Activated T-cell treated with anti-CD3 and anti-CD28 coated beads, Interleukin-2, amount 50 U/mL, for 4 hours (primary cell): ENCODE measurements around the gene RASSF3. TPM values are rescaled to one million over a fixed set of nuclear protein-coding genes. Genes with fewer than 3 reads are reported as not detected.
A peak's percentile ranks its signal among the peaks of the same experiment; 100 is the strongest.

ENCODE experiments used
- ATAC-seq, 2 donors: fragments of 200-7000 bp; cut with Tn5 transposase; one replicate each; pipeline ENCODE4 v1.10.0; 2021
- DNase-seq: peaks from one replicate; pipeline ENCODE4 v3.0.0-alpha.2; 2020
- H3K27me3 Mint-ChIP-seq: one replicate; pipeline ENCODE4 v1.8.0; 2021; ENCODE audit warnings: low read depth, mixed read lengths
- H3K36me3 Mint-ChIP-seq: one replicate; pipeline ENCODE4 v1.8.0; 2022; ENCODE audit warnings: mixed read lengths; ENCODE audit not compliant: insufficient read depth
- H3K4me1 Mint-ChIP-seq: one replicate; pipeline ENCODE4 v1.8.0; 2021; ENCODE audit warnings: low read depth, mixed read lengths
- H3K4me3 Mint-ChIP-seq: one replicate; pipeline ENCODE4 v1.8.0; 2021; ENCODE audit warnings: mild to moderate bottlenecking, moderate library complexity, mixed read lengths
- H3K9me3 Mint-ChIP-seq: one replicate; pipeline ENCODE4 v1.8.0; 2021; ENCODE audit warnings: mixed read lengths
- total RNA-seq, 3 donors: library from RNA; stranded (reverse); gene quantifications; one replicate each; pipeline ENCODE4 v1.2.1, GENCODE V29; 2021

The RASSF3 gene
- total RNA-seq, 3 donors from 2014 or later: 44.2 to 47.6 (median 46.2) TPM

- Mint-ChIP-seq H3K9me3 (no peaks in the 10 kb centered on the region), H3K4me1 (peaks cover 27% of the 10 kb centered on the region), H3K4me3 (no peak overlapping the region), H3K27me3 (no peaks in the 10 kb centered on the region), H3K36me3 (peaks cover 42% of the 10 kb centered on the region)
- DNase-seq (no peak), ATAC-seq (no peak)
Observed at GRCh38 chr12:64716371-64716770, 106.1 kb downstream of the RASSF3 start.

- H3K9me3 Mint-ChIP-seq: no peaks in the 10 kb centered on the region
- DNase-seq: no peak
- H3K27me3 Mint-ChIP-seq: no peaks in the 10 kb centered on the region
- H3K4me1 Mint-ChIP-seq: peaks cover 27% of the 10 kb centered on the region
- ATAC-seq: no peak
- no peak overlapping the region for H3K4me3 Mint-ChIP-seq
- peaks cover 45% of the 10 kb centered on the region for H3K36me3 Mint-ChIP-seq
Observed at GRCh38 chr12:64716839-64717455, 106.7 kb downstream of the RASSF3 start.

- Mint-ChIP-seq H3K4me3 (no peak overlapping the region), H3K27me3 (no peaks in the 10 kb centered on the region), H3K36me3 (peaks cover 50% of the 10 kb centered on the region), H3K4me1 (peaks cover 28% of the 10 kb centered on the region), H3K9me3 (no peaks in the 10 kb centered on the region)
- DNase-seq (no peak), ATAC-seq (no peak)
Observed at GRCh38 chr12:64718649-64719048, 108.4 kb downstream of the RASSF3 start.

GRCh38 chr12:64720884-64721283 lies 110.6 kb downstream of the RASSF3 start:
- ATAC-seq (no peak), DNase-seq (no peak)
- peaks cover 20% of the 10 kb centered on the region for H3K4me1 Mint-ChIP-seq
- H3K9me3 Mint-ChIP-seq: no peaks in the 10 kb centered on the region
- no peak overlapping the region for H3K4me3 Mint-ChIP-seq
- H3K36me3 Mint-ChIP-seq: peaks cover 46% of the 10 kb centered on the region
- no peaks in the 10 kb centered on the region for H3K27me3 Mint-ChIP-seq

GRCh38 chr12:64722835-64723234 lies 112.5 kb downstream of the RASSF3 start:
- Mint-ChIP-seq H3K27me3 (no peaks in the 10 kb centered on the region), H3K4me1 (peaks cover 11% of the 10 kb centered on the region), H3K36me3 (peaks cover 41% of the 10 kb centered on the region), H3K4me3 (no peak overlapping the region), H3K9me3 (no peaks in the 10 kb centered on the region)
- ATAC-seq (no peak), DNase-seq (no peak)

- Mint-ChIP-seq H3K4me1 (peaks cover 11% of the 10 kb centered on the region), H3K4me3 (no peak overlapping the region), H3K9me3 (no peaks in the 10 kb centered on the region), H3K27me3 (no peaks in the 10 kb centered on the region), H3K36me3 (peaks cover 44% of the 10 kb centered on the region)
- ATAC-seq: no peak
- no peak for DNase-seq
Observed at GRCh38 chr12:64723630-64724029, 113.3 kb downstream of the RASSF3 start.

GRCh38 chr12:64724201-64724745 lies 114.0 kb downstream of the RASSF3 start:
- H3K27me3 Mint-ChIP-seq: no peaks in the 10 kb centered on the region
- H3K36me3 Mint-ChIP-seq: peaks cover 42% of the 10 kb centered on the region

GRCh38 chr12:64729909-64730587 lies 119.8 kb downstream of the RASSF3 start:
- H3K27me3 Mint-ChIP-seq: no peaks in the 10 kb centered on the region
- no peaks in the 10 kb centered on the region for H3K9me3 Mint-ChIP-seq
- H3K36me3 Mint-ChIP-seq: peaks cover 24% of the 10 kb centered on the region
- H3K4me1 Mint-ChIP-seq: peaks cover 18% of the 10 kb centered on the region
- ATAC-seq (no peak), DNase-seq (no peak)
- no peak overlapping the region for H3K4me3 Mint-ChIP-seq

More at GRCh38 chr12:64724201-64724745, 114.0 kb downstream of the RASSF3 start:
- H3K9me3 Mint-ChIP-seq: no peaks in the 10 kb centered on the region
- H3K4me1 Mint-ChIP-seq: peaks cover 11% of the 10 kb centered on the region
- ATAC-seq (no peak), DNase-seq (no peak)
- H3K4me3 Mint-ChIP-seq: no peak overlapping the region

GRCh38 chr12:64730588-64730969 lies 120.3 kb downstream of the RASSF3 start:
- ATAC-seq (no peak), DNase-seq (no peak)
- Mint-ChIP-seq H3K27me3 (no peaks in the 10 kb centered on the region), H3K36me3 (peaks cover 24% of the 10 kb centered on the region), H3K4me3 (no peak overlapping the region), H3K9me3 (no peaks in the 10 kb centered on the region), H3K4me1 (peaks cover 18% of the 10 kb centered on the region)

GRCh38 chr12:64731683-64732082 lies 121.4 kb downstream of the RASSF3 start:
- peaks cover 18% of the 10 kb centered on the region for H3K4me1 Mint-ChIP-seq
- DNase-seq: no peak
- H3K27me3 Mint-ChIP-seq: no peaks in the 10 kb centered on the region
- peaks cover 29% of the 10 kb centered on the region for H3K36me3 Mint-ChIP-seq
- ATAC-seq: no peak
- no peak overlapping the region for H3K4me3 Mint-ChIP-seq
- no peaks in the 10 kb centered on the region for H3K9me3 Mint-ChIP-seq

- Mint-ChIP-seq H3K27me3 (no peaks in the 10 kb centered on the region), H3K4me3 (no peak overlapping the region), H3K9me3 (no peaks in the 10 kb centered on the region), H3K4me1 (peaks cover 32% of the 10 kb centered on the region), H3K36me3 (peaks cover 34% of the 10 kb centered on the region)
- no peak for DNase-seq
- no peak for ATAC-seq
Observed at GRCh38 chr12:64733857-64734256, 123.6 kb downstream of the RASSF3 start.

GRCh38 chr12:64735442-64735841 lies 125.1 kb downstream of the RASSF3 start:
- no peak for DNase-seq
- Mint-ChIP-seq H3K4me1 (peaks cover 25% of the 10 kb centered on the region), H3K4me3 (no peak overlapping the region), H3K27me3 (no peaks in the 10 kb centered on the region), H3K9me3 (no peaks in the 10 kb centered on the region), H3K36me3 (peaks cover 45% of the 10 kb centered on the region)
- no peak for ATAC-seq

- no peaks in the 10 kb centered on the region for H3K27me3 Mint-ChIP-seq
- no peak overlapping the region for H3K4me3 Mint-ChIP-seq
- ATAC-seq: no peak
- no peak for DNase-seq
- peaks cover 48% of the 10 kb centered on the region for H3K36me3 Mint-ChIP-seq
- peaks cover 14% of the 10 kb centered on the region for H3K4me1 Mint-ChIP-seq
- no peaks in the 10 kb centered on the region for H3K9me3 Mint-ChIP-seq
Observed at GRCh38 chr12:64736771-64737170, 126.5 kb downstream of the RASSF3 start.

- Mint-ChIP-seq H3K27me3 (no peaks in the 10 kb centered on the region), H3K4me1 (peaks cover 14% of the 10 kb centered on the region), H3K4me3 (no peak overlapping the region), H3K9me3 (no peaks in the 10 kb centered on the region), H3K36me3 (peaks cover 53% of the 10 kb centered on the region)
- ATAC-seq: peak; percentile 30 to 81
- peak; percentile 8 for DNase-seq
Observed at GRCh38 chr12:64737539-64737938, 127.2 kb downstream of the RASSF3 start.

- H3K4me3 Mint-ChIP-seq: no peak overlapping the region
- peaks cover 64% of the 10 kb centered on the region for H3K36me3 Mint-ChIP-seq
Observed at GRCh38 chr12:64739778-64740177, 129.5 kb downstream of the RASSF3 start.

More at GRCh38 chr12:64739778-64740177, 129.5 kb downstream of the RASSF3 start:
- ATAC-seq (no peak), DNase-seq (no peak)
- no peaks in the 10 kb centered on the region for H3K9me3 Mint-ChIP-seq
- peaks cover 14% of the 10 kb centered on the region for H3K4me1 Mint-ChIP-seq
- H3K27me3 Mint-ChIP-seq: no peaks in the 10 kb centered on the region
